GM12878 (cell line): ENCODE measurements around the gene POP7. TPM values are rescaled to one million over a fixed set of nuclear protein-coding genes. Genes with fewer than 3 reads are reported as not detected.
A peak's percentile ranks its signal among the peaks of the same experiment; 100 is the strongest.

Experiments
- BACH1 ChIP-seq: fragments of 450-650 bp; IDR thresholded peaks from 2 replicates; pipeline ENCODE4 v1.6.1; 2017; ENCODE audit warnings: mild to moderate bottlenecking, borderline replicate concordance
- BCLAF1 ChIP-seq: fragments of 450-650 bp; IDR thresholded peaks from 2 replicates; pipeline ENCODE4 v1.6.1; 2017; ENCODE audit warnings: antibody characterized with exemption, mild to moderate bottlenecking, moderate library complexity
- CBX3 ChIP-seq: fragments of 200-600 bp; sonication (generic); IDR thresholded peaks from 2 replicates; pipeline ENCODE4 v1.6.1; 2016; ENCODE audit warnings: low read depth, borderline replicate concordance
- CHD1 ChIP-seq: IDR thresholded peaks from 2 replicates; pipeline ENCODE4 v1.6.1; 2012; ENCODE audit warnings: low read depth, low read length, improper control_type of control experiment
- DPF2 ChIP-seq: fragments of 450-650 bp; IDR thresholded peaks from 2 replicates; pipeline ENCODE4 v1.6.1; 2017; ENCODE audit warnings: mild to moderate bottlenecking
- E4F1 ChIP-seq: fragments of 450-650 bp; IDR thresholded peaks from 2 replicates; pipeline ENCODE4 v1.6.1; 2018; ENCODE audit warnings: borderline replicate concordance, mild to moderate bottlenecking; ENCODE audit not compliant: partially characterized antibody
- EED ChIP-seq: sonication (generic); IDR thresholded peaks from 2 replicates; pipeline ENCODE4 v1.6.1; 2016; ENCODE audit warnings: antibody characterized with exemption, low read depth
- ELK1 ChIP-seq: IDR thresholded peaks from 2 replicates; pipeline ENCODE4 v1.6.1; 2012; ENCODE audit warnings: low read depth, low read length, improper control_type of control experiment
- MEF2A ChIP-seq: IDR thresholded peaks from 2 replicates; pipeline ENCODE4 v1.6.1; 2011; ENCODE audit warnings: low read depth, mild to moderate bottlenecking, low read length, moderate library complexity; ENCODE audit not compliant: insufficient read depth
- NFYB ChIP-seq: IDR thresholded peaks from 2 replicates; pipeline ENCODE4 v1.6.1; 2011; ENCODE audit warnings: low read depth, mild to moderate bottlenecking, low read length, improper control_type of control experiment, moderate library complexity; ENCODE audit not compliant: insufficient read depth
- NKRF ChIP-seq: fragments of 450-650 bp; conservative IDR thresholded peaks from 2 replicates; pipeline ENCODE4 v1.6.1; 2017; ENCODE audit warnings: mild to moderate bottlenecking, moderate library complexity
- RBBP5 ChIP-seq: fragments of 200-600 bp; sonication (generic); conservative IDR thresholded peaks from 2 replicates; pipeline ENCODE4 v1.6.1; 2016
- RUNX3 ChIP-seq: IDR thresholded peaks from 2 replicates; pipeline ENCODE4 v1.6.1; 2012; ENCODE audit warnings: low read length, inconsistent platforms
- SMAD5 ChIP-seq: IDR thresholded peaks from 2 replicates; pipeline ENCODE4 v1.6.1; 2016; ENCODE audit warnings: antibody characterized with exemption, low read depth
- SREBF2 ChIP-seq: IDR thresholded peaks from 2 replicates; pipeline ENCODE4 v1.6.1; 2012; ENCODE audit warnings: mild to moderate bottlenecking, low read length
- SRF ChIP-seq, 2 experiments: IDR thresholded peaks; 2 replicates each; pipeline ENCODE4 v1.6.1; 2011; ENCODE audit warnings: low read depth in 2 of 2, low read length in 2 of 2, mild to moderate bottlenecking in 1 of 2, moderate library complexity in 1 of 2
- YY1 ChIP-seq: IDR thresholded peaks from 2 replicates; pipeline ENCODE4 v1.6.1; 2011; ENCODE audit warnings: low read depth, mild to moderate bottlenecking, low read length
- ZBTB40 ChIP-seq: fragments of 450-650 bp; IDR thresholded peaks from 2 replicates; pipeline ENCODE4 v1.6.1; 2016; ENCODE audit warnings: mild to moderate bottlenecking, moderate library complexity, borderline replicate concordance
- polyA plus RNA-seq, 11 experiments: library from polyadenylated mRNA; depleted of rRNA in 4 of 11; unstranded in 6 of 11; stranded (reverse) in 5 of 11; fragments of >200 nt; fragmentation: Nextera tagmentation in 4 of 11; fragmentation: Illumina TruSeq in 1 of 11; extraction: Ambion mirVana in 4 of 11; extraction: Trizol in 1 of 11; gene quantifications; 1 replicate in 1 of 11; 2 replicates in 10 of 11; pipeline versions ENCODE4 v1.2.1 to v1.2.3, GENCODE V29; 2011 to 2016; ENCODE audit warnings: inconsistent platforms in 2 of 11, missing spikeins in 2 of 11, low read depth in 1 of 11
- total RNA-seq, 4 experiments: library from RNA; depleted of rRNA in 3 of 4; stranded (reverse); fragments of >200 nt in 3 of 4; fragmentation: Illumina TruSeq in 1 of 4; extraction: Trizol in 1 of 4; gene quantifications; 2 replicates each; pipeline versions ENCODE4 v1.2.1 to v1.2.3, GENCODE V29; 2013 to 2021

The POP7 gene
- total and polyA plus RNA-seq, 10 of the 15 experiments (the other 5 are each of a cell fraction or from before 2014, with no cell fraction given), result 12.1 to 148 (median 51.7) TPM

- TF ChIP-seq ELK1 (no peak), DPF2 (no peak), ZBTB40 (no peak), BACH1 (no peak), NFYB (no peak), RUNX3 (no peak; the same call in 1 of the 2 replicates), SMAD5 (no peak), MEF2A (no peak), CBX3 (no peak), E4F1 (no peak), YY1 (peak; percentile 92), SREBF2 (no peak), CHD1 (no peak), RBBP5 (no peak), EED (no peak), NKRF (no peak), BCLAF1 (no peak), SRF (IDR thresholded peaks at IDR 0.05; ENCODE audit: low read depth in 2 of 2, low read length in 2 of 2) (no peak)
Observed at GRCh38 chr7:100694098-100694745, 11.7 kb upstream of the POP7 start, which contains the start of gene GIGYF1 (continued).
